ENCODE measurements around the gene ZNF362.

GRCh38 chr1:33232716-33233115 lies 23.6 kb upstream of the ZNF362 start:
- TF ChIP-seq CTCF (IDR thresholded peaks at IDR 0.05) (no peak), POLR2A (IDR thresholded peaks at IDR 0.05) (no peak)
